Brain pericyte (primary cell): ENCODE results near the gene KRTAP5-7.
"Not testable (repeated sequence)": the region's sequence is repeated elsewhere in the genome, so short reads cannot be mapped to it uniquely, and the experiment has no call there.

ENCODE experiments used
- DNase-seq: peaks from one replicate; pipeline ENCODE4 v3.0.0-alpha.2; 2012; ENCODE audit warnings: low read depth, low spot score

Gene KRTAP5-7

GRCh38 chr11:71526796-71527575, at the start of gene KRTAP5-7:
Gene KRTAP5-7, plus strand, starts transcription at chr11:71527267. Its CDS starts 34 bp downstream, at chr11:71527301.
- not testable (repeated sequence) for DNase-seq

GRCh38 chr11:71477641-71478527, 49.2 kb upstream of the KRTAP5-7 start:
- DNase-seq = no peak

GRCh38 chr11:71478528-71478840, 48.6 kb upstream of the KRTAP5-7 start:
- no peak for DNase-seq

- DNase-seq = no peak
Measured at GRCh38 chr11:71481101-71481960, 45.7 kb upstream of the KRTAP5-7 start.

GRCh38 chr11:71482216-71482615, 44.9 kb upstream of the KRTAP5-7 start:
- no peak for DNase-seq

- DNase-seq = no peak
Measured at GRCh38 chr11:71482746-71483364, 44.2 kb upstream of the KRTAP5-7 start.

- no peak for DNase-seq
Measured at GRCh38 chr11:71483692-71484091, 43.4 kb upstream of the KRTAP5-7 start.

- DNase-seq = no peak
Measured at GRCh38 chr11:71484248-71485062, 42.6 kb upstream of the KRTAP5-7 start.

GRCh38 chr11:71485063-71485399, 42.0 kb upstream of the KRTAP5-7 start:
- DNase-seq = no peak

GRCh38 chr11:71485466-71485865, 41.6 kb upstream of the KRTAP5-7 start:
- no peak for DNase-seq

- DNase-seq = no peak
Measured at GRCh38 chr11:71486320-71486719, 40.7 kb upstream of the KRTAP5-7 start.

GRCh38 chr11:71488681-71489270, 38.3 kb upstream of the KRTAP5-7 start:
- no peak for DNase-seq

GRCh38 chr11:71489311-71490043, 37.6 kb upstream of the KRTAP5-7 start:
- DNase-seq = no peak

- DNase-seq = no peak
Measured at GRCh38 chr11:71490044-71490730, 36.9 kb upstream of the KRTAP5-7 start.

- no peak for DNase-seq
Measured at GRCh38 chr11:71490731-71491390, 36.2 kb upstream of the KRTAP5-7 start.

- no peak for DNase-seq
Measured at GRCh38 chr11:71491531-71491930, 35.5 kb upstream of the KRTAP5-7 start.

GRCh38 chr11:71491940-71492339, 35.1 kb upstream of the KRTAP5-7 start:
- no peak for DNase-seq
